GM12878 (cell line): ENCODE measurements around the gene MRPS25. TPM values are rescaled to one million over a fixed set of nuclear protein-coding genes. Genes with fewer than 3 reads are reported as not detected.

Experiments used
- ATAC-seq: fragments of 200-7000 bp; cut with Tn5 transposase; 3 replicates; pipeline ENCODE4 v1.9.1; 2020; ENCODE audit warnings: mild to moderate bottlenecking, moderate library complexity
- BruUV-seq: library from RNA; stranded (reverse); fragments of 400-500 nt; replicated peaks from 2 replicates; lab custom pipeline; 2021; lab: Mats Ljungman, UMichigan
- CTCF ChIA-PET: fragments of 300-600 bp; sonication (Branson Sonifier 250); formaldehyde crosslinking; extraction: SDS; loops from one replicate; lab custom pipeline; 2021; ENCODE audit warnings: inconsistent platforms; lab: Yijun Ruan, JAX
- POLR2A ChIA-PET: fragments of 350-600 bp; formaldehyde crosslinking; extraction: SDS; loops from one replicate; lab custom pipeline; 2021; ENCODE audit warnings: inconsistent platforms; lab: Charles Lee
- RAD21 ChIA-PET: fragments of 300-600 bp; sonication (Branson Sonifier 250); formaldehyde crosslinking; loops from one replicate; lab custom pipeline; 2023; ENCODE audit warnings: antibody characterized with exemption; ENCODE audit not compliant: unreplicated experiment; lab: Charles Lee
- SMC1A ChIA-PET: fragments of 300-600 bp; sonication (Branson Sonifier 250); formaldehyde crosslinking; loops from one replicate; lab custom pipeline; 2023; ENCODE audit not compliant: unreplicated experiment, uncharacterized antibody; lab: Charles Lee
- DNase-seq: peaks from one replicate; pipeline ENCODE4 v3.0.0-alpha.2; 2011; ENCODE audit warnings: low read depth, low spot score
- FAIRE-seq: peaks from 3 replicates; lab custom pipeline; 2011; peaks lifted over from hg19 to GRCh38; lab: Jason Lieb, UNC
- H2AFZ ChIP-seq: 2 replicates; pipeline ENCODE4 v1.6.0; 2011; ENCODE audit warnings: low read depth, low read length, control low read depth; ENCODE audit not compliant: control insufficient read depth
- H3K27ac ChIP-seq: 2 replicates; pipeline ENCODE4 v1.5.1; 2011; ENCODE audit warnings: control low read depth; ENCODE audit not compliant: control insufficient read depth, insufficient read depth
- H3K27me3 ChIP-seq, 2 experiments: replicated peaks in 1 of 2; 2 replicates each; pipeline versions ENCODE4 v1.6.0 to v1.6.1; 2011; ENCODE audit warnings: low read length in 1 of 2; ENCODE audit not compliant: control insufficient read depth in 2 of 2, insufficient read depth in 2 of 2
- H3K36me3 ChIP-seq, 2 experiments: 2 replicates each; pipeline ENCODE4 v1.5.1; 2011; ENCODE audit warnings: low read length in 1 of 2; ENCODE audit not compliant: control insufficient read depth in 2 of 2, insufficient read depth in 2 of 2
- H3K4me1 ChIP-seq: 2 replicates; pipeline ENCODE4 v1.6.1; 2011; ENCODE audit warnings: mild to moderate bottlenecking, low read length, moderate library complexity, mixed read lengths; ENCODE audit not compliant: control insufficient read depth, insufficient read depth
- H3K4me2 ChIP-seq: 2 replicates; pipeline ENCODE4 v1.6.0; 2011; ENCODE audit warnings: control low read depth; ENCODE audit not compliant: control insufficient read depth, insufficient read depth
- H3K4me3 ChIP-seq: fragments of 200-600 bp; sonication (generic); 2 replicates; pipeline ENCODE4 v1.5.1; 2016
- H3K79me2 ChIP-seq: 2 replicates; pipeline ENCODE4 v1.6.0; 2011; ENCODE audit warnings: low read length; ENCODE audit not compliant: control insufficient read depth, insufficient read depth
- H3K9ac ChIP-seq: 2 replicates; pipeline ENCODE4 v1.8.0; 2011; ENCODE audit warnings: low read length, control low read depth, mixed read lengths; ENCODE audit not compliant: control insufficient read depth, insufficient read depth
- H3K9me3 ChIP-seq: replicated peaks from 3 replicates; pipeline ENCODE4 v1.5.1; 2011; ENCODE audit warnings: mild to moderate bottlenecking, low read length; ENCODE audit not compliant: control insufficient read depth, insufficient read depth
- H4K20me1 ChIP-seq: 2 replicates; pipeline ENCODE4 v1.6.0; 2011; ENCODE audit not compliant: control insufficient read depth, insufficient read depth
- ATF2 ChIP-seq: IDR thresholded peaks from 2 replicates; pipeline ENCODE4 v1.6.1; 2012; ENCODE audit warnings: low read length, inconsistent platforms
- BHLHE40 ChIP-seq, 2 experiments: fragments of 450-650 bp in 1 of 2; IDR thresholded peaks; 2 replicates each; pipeline ENCODE4 v1.6.1; 2011 to 2017; ENCODE audit warnings: low read depth in 2 of 2, borderline replicate concordance in 1 of 2, improper control_type of control experiment in 1 of 2, low read length in 1 of 2, mild to moderate bottlenecking in 1 of 2
- BRCA1 ChIP-seq: IDR thresholded peaks from 2 replicates; pipeline ENCODE4 v1.6.1; 2011; ENCODE audit warnings: low read depth, low read length, improper control_type of control experiment
- CHD4 ChIP-seq: fragments of 200-600 bp; sonication (generic); IDR thresholded peaks from 2 replicates; pipeline ENCODE4 v1.6.1; 2016; ENCODE audit warnings: mild to moderate bottlenecking
- E2F8 ChIP-seq: fragments of 450-650 bp; IDR thresholded peaks from 2 replicates; pipeline ENCODE4 v1.6.1; 2018; ENCODE audit warnings: mild to moderate bottlenecking, low read depth, moderate library complexity; ENCODE audit not compliant: partially characterized antibody
- FOXM1 ChIP-seq: IDR thresholded peaks from 2 replicates; pipeline ENCODE4 v1.6.1; 2012; ENCODE audit warnings: low read depth, mild to moderate bottlenecking, inconsistent platforms, low read length, moderate library complexity
- NFXL1 ChIP-seq: fragments of 450-650 bp; IDR thresholded peaks from 2 replicates; pipeline ENCODE4 v1.6.1; 2017; ENCODE audit warnings: antibody characterized with exemption, mild to moderate bottlenecking, borderline replicate concordance
- RELA ChIP-seq: fragments of 450-650 bp; IDR thresholded peaks from 2 replicates; pipeline ENCODE4 v1.8.0; 2014; ENCODE audit warnings: borderline replicate concordance; ENCODE audit not compliant: partially characterized antibody
- STAT3 ChIP-seq: IDR thresholded peaks from 2 replicates; pipeline ENCODE4 v1.6.1; 2011; ENCODE audit warnings: low read depth, low read length, improper control_type of control experiment
- WGBS: methylation state at CpG from one replicate; pipeline ENCODE4 v1.1.6; 2016; ENCODE audit warnings: low lambda C conversion rate; ENCODE audit not compliant: insufficient replicate concordance, insufficient coverage; ENCODE audit errors: missing lambda C conversion rate; 5-methylcytosine and 5-hydroxymethylcytosine counted together
- in situ Hi-C: fragments of 300-500 bp; cut with MboI; formaldehyde crosslinking; loops from 9 replicates; pipeline ENCODE4 v1.14.3; 2018; ENCODE audit warnings: mixed read lengths
- intact Hi-C: fragments of 100-400 bp; cut with micrococcal nuclease; formaldehyde crosslinking; loops from one replicate; pipeline ENCODE4 v1.14.2; 2022; ENCODE audit not compliant: unreplicated experiment
- polyA plus RNA-seq, 11 experiments: library from polyadenylated mRNA; depleted of rRNA in 4 of 11; unstranded in 6 of 11; stranded (reverse) in 5 of 11; fragments of >200 nt; fragmentation: Nextera tagmentation in 4 of 11; fragmentation: Illumina TruSeq in 1 of 11; extraction: Ambion mirVana in 4 of 11; extraction: Trizol in 1 of 11; gene quantifications; 1 replicate in 1 of 11; 2 replicates in 10 of 11; pipeline versions ENCODE4 v1.2.1 to v1.2.3, GENCODE V29; 2011 to 2016; ENCODE audit warnings: inconsistent platforms in 2 of 11, missing spikeins in 2 of 11, low read depth in 1 of 11
- total RNA-seq, 4 experiments: library from RNA; depleted of rRNA in 3 of 4; stranded (reverse); fragments of >200 nt in 3 of 4; fragmentation: Illumina TruSeq in 1 of 4; extraction: Trizol in 1 of 4; gene quantifications; 2 replicates each; pipeline versions ENCODE4 v1.2.1 to v1.2.3, GENCODE V29; 2013 to 2021

The MRPS25 gene
- total and polyA plus RNA-seq, 10 of the 15 experiments (the other 5 are each of a cell fraction or from before 2014, with no cell fraction given) = 17.0 to 114 (median 62.2) TPM

- no peak for TF ChIP-seq ATF2
- TF ChIP-seq NFXL1 = no peak
- no peak for TF ChIP-seq RELA
- TF ChIP-seq, all 136 proteins: peak for 0
Observed at GRCh38 chr3:15089201-15089600, 24.1 kb upstream of the MRPS25 start (continued).

- no peak for ATAC-seq
- POLR2A ChIA-PET = interaction anchor here (1.3 kb wide), 1 partner anchor 12 kb away, joined by 4 read pairs; the partner anchor contains the start of gene RBSN
- no peaks in the 10 kb centered on the region for H3K4me1 ChIP-seq
Observed at GRCh38 chr3:15086699-15087098, 21.6 kb upstream of the MRPS25 start.

DNA sequence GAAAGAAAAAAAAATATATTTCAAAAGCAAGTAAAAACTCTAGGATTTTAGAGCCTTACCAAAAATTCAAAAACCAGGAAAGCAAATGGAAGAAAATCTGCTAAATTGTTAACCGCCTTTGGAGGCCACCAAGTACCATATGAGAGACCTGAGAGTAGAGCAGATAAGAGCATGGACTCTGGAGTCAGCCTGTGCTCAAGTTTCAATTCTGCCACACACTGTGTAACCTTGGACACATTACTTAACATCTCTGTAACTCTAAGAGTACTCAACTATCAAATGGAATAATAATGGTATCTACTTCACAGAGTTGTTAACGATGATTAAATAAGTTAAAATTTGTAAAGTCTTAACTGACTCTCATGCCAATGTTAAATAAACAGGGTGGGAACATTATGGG, 21.1 kb upstream of the MRPS25 start:
- no peak overlapping the region for H3K4me2 ChIP-seq
- H3K4me1 ChIP-seq = no peaks in the 10 kb centered on the region
- no peaks in the 10 kb centered on the region for H3K9me3 ChIP-seq
- ChIA-PET RAD21 (no interaction called here), POLR2A (no interaction called here), SMC1A (no interaction called here), CTCF (interaction anchor here (1.0 kb wide), 1 partner anchor 160 kb away, joined by 4 read pairs; no protein-coding TSS in a partner anchor)
- FAIRE-seq = no peak
- H2AFZ ChIP-seq = no peak overlapping the region
- H3K27ac ChIP-seq = no peak overlapping the region
- peaks cover 3 to 29% of the 10 kb centered on the region in 2 experiments for H3K36me3 ChIP-seq
- DNase-seq = no peak
- H3K4me3 ChIP-seq = no peak overlapping the region
- H4K20me1 ChIP-seq = no peaks in the 10 kb centered on the region
- no TSS peak for BruUV-seq
- H3K27me3 ChIP-seq = no peaks in the 10 kb centered on the region
- TF ChIP-seq BHLHE40 (IDR thresholded peaks at IDR 0.05; ENCODE audit: borderline replicate concordance in 1 of 2, low read depth in 2 of 2, low read length in 1 of 2) = no peak
- TF ChIP-seq BRCA1 = no peak
- TF ChIP-seq E2F8 = no peak
- no peak for TF ChIP-seq FOXM1
- no peak for ATAC-seq
- WGBS = 98% methylated on average over 2 of the region's 2 CpGs
- in situ Hi-C loops (no loop called here), intact Hi-C loops (no loop called here)
- H3K79me2 ChIP-seq = no peaks in the 10 kb centered on the region
- H3K9ac ChIP-seq = no peak overlapping the region

More at GRCh38 chr3:15086699-15087098, 21.6 kb upstream of the MRPS25 start:
- RAD21 ChIA-PET = no interaction called here
- Histone ChIP-seq H3K27me3 (no peaks in the 10 kb centered on the region), H3K4me2 (no peak overlapping the region), H2AFZ (no peak overlapping the region), H3K4me3 (no peak overlapping the region), H3K9me3 (no peaks in the 10 kb centered on the region), H3K36me3 (peaks cover 2 to 33% of the 10 kb centered on the region in 2 experiments), H3K27ac (no peak overlapping the region), H4K20me1 (no peaks in the 10 kb centered on the region), H3K9ac (no peak overlapping the region), H3K79me2 (no peaks in the 10 kb centered on the region)
- DNase-seq (no peak), FAIRE-seq (no peak)
- intact Hi-C loops = no loop called here
- CTCF ChIA-PET = interaction anchor here (1.0 kb wide), 1 partner anchor 160 kb away, joined by 4 read pairs; no protein-coding TSS in a partner anchor
- 93% methylated on average over 2 of the region's 2 CpGs for WGBS
- no TSS peak for BruUV-seq
- SMC1A ChIA-PET = no interaction called here
- in situ Hi-C loops = no loop called here
- no peak for TF ChIP-seq STAT3
- no peak for TF ChIP-seq CHD4
